Immature natural killer cell (primary cell): ENCODE data around the gene ALG9. TPM values are rescaled to one million over a fixed set of nuclear protein-coding genes. Genes with fewer than 3 reads are reported as not detected.

Source experiments
- DNase-seq, 3 donors: peaks; one replicate each; pipeline ENCODE4 v3.0.0; 2022; ENCODE audit warnings: mixed read lengths in 1 of 3
- H3K27ac Mint-ChIP-seq, 6 donors: one replicate each; pipeline ENCODE4 v1.8.0; 2020; ENCODE audit warnings: mixed read lengths in 6 of 6, mild to moderate bottlenecking in 5 of 6, inconsistent platforms in 4 of 6, moderate library complexity in 3 of 6
- H3K27me3 Mint-ChIP-seq, 3 donors: one replicate each; pipeline ENCODE4 v1.8.0; 2020 to 2021; ENCODE audit warnings: low read depth in 3 of 3, mild to moderate bottlenecking in 3 of 3, mixed read lengths in 3 of 3, moderate library complexity in 3 of 3, inconsistent platforms in 1 of 3
- H3K36me3 Mint-ChIP-seq, 3 donors: one replicate each; pipeline ENCODE4 v1.8.0; 2020; ENCODE audit warnings: mixed read lengths in 3 of 3, inconsistent platforms in 2 of 3, mild to moderate bottlenecking in 2 of 3
- H3K4me1 Mint-ChIP-seq, 2 donors: one replicate each; pipeline ENCODE4 v1.8.0; 2020; ENCODE audit warnings: inconsistent platforms in 2 of 2, mild to moderate bottlenecking in 2 of 2, mixed read lengths in 2 of 2, moderate library complexity in 1 of 2
- H3K4me3 Mint-ChIP-seq, 5 donors: one replicate each; pipeline ENCODE4 v1.8.0; 2020; ENCODE audit warnings: mild to moderate bottlenecking in 5 of 5, mixed read lengths in 5 of 5, inconsistent platforms in 3 of 5, moderate library complexity in 3 of 5
- H3K9me3 Mint-ChIP-seq, 6 donors: one replicate each; pipeline ENCODE4 v1.8.0; 2020; ENCODE audit warnings: mild to moderate bottlenecking in 6 of 6, mixed read lengths in 6 of 6, inconsistent platforms in 4 of 6, moderate library complexity in 3 of 6
- polyA plus RNA-seq, 3 donors: library from polyadenylated mRNA; unstranded; fragments of 300-500 nt; fragmentation: Illumina TruSeq; gene quantifications; one replicate each; pipeline ENCODE4 v1.2.3, GENCODE V29; 2021

ALG9 gene
- polyA plus RNA-seq, 3 donors from 2014 or later: 7.1 to 12.9 (median 11.4) TPM

DNA sequence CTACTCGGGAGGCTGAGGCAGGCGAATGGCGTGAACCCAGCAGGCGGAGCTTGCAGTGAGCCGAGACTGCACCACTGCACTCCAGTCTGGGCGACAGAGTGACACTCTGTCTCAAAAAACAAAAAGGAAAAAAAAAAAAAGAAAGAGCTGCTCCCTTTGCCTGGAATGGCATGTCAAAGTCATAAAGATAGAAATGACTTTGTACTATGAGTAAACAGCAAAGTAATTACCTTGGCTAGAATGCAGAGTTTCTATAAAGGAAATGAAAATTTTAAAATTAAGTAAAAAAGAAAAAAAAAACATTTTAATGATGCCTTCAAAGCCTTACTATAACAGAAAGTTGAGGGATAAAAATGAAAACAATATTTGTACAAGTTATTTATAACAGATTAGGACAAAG is 115.3 kb downstream of the ALG9 start:
- Mint-ChIP-seq H3K4me1 (no peaks in the 10 kb centered on the region), H3K9me3 (peaks cover 0 to 2% (median 0%) of the 10 kb centered on the region in 6 donors), H3K36me3 (peaks cover 29 to 55% (median 29%) of the 10 kb centered on the region in 3 donors), H3K27me3 (peaks cover 0 to 2% (median 0%) of the 10 kb centered on the region in 3 donors), H3K27ac (no peak overlapping the region), H3K4me3 (no peak overlapping the region)
- DNase-seq: no peak

DNA sequence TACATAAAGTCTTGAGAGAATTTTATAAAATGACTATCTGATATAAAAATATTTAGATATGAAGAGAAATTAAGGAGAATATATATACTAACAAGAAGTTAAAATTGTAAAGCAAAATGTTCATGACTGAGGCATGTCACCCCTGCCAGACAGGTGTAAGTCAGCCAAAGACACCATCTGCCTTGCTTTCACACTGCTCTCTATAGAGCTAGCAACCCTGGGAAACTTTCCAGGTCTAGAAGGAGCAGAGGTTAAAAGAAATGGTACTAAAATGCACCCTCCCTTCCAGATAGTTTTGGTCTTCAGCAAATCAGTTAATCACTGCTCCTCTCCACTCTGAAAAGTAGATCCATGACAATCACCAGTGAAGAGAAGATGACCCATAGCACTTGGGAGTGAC is 121.7 kb downstream of the ALG9 start:
- H3K36me3 Mint-ChIP-seq: peaks cover 34 to 56% (median 39%) of the 10 kb centered on the region in 3 donors
- H3K4me3 Mint-ChIP-seq: no peak overlapping the region
- H3K27me3 Mint-ChIP-seq: peaks cover 0 to 2% (median 2%) of the 10 kb centered on the region in 3 donors
- H3K9me3 Mint-ChIP-seq: no peaks in the 10 kb centered on the region
- DNase-seq: no peak
- peaks cover 0 to 2% of the 10 kb centered on the region in 2 donors for H3K4me1 Mint-ChIP-seq
- H3K27ac Mint-ChIP-seq: no peak overlapping the region

DNA sequence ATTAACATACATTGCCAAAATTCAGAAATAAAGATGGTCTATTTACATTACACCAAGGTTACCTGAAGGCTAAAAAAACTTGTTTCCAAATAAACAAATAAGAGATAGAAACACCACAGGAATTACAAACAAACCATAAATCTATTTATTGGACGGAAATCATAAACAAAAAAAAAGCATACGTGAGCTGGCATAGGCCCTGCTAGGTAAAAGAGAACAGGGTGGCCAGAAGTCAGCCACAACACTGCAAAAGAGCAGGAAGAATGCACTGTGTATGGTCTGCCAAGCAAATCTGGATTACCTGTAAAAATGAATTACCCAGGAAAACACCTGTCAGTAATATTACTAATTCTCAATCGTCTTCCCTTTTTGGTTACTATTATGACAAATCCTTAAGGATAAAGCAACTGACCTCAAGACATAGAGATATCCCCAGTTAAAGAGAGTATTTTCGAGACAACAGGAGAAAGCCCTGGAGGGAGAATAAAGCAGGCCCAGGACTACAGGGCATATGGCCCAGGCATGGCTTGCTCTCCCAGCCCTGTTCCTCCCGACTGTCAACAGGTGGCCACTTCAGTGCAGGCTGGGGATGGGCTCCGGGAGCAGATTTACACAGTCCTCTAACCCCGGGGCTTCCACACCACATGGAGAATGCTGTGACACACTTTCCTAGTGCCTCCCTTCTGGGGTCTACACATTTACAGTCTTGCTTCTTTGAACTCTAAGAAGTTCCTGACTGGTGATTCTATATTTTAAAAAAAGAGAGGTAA is 123.2 kb downstream of the ALG9 start:
- H3K36me3 Mint-ChIP-seq: peaks cover 36 to 58% (median 39%) of the 10 kb centered on the region in 3 donors

DNA sequence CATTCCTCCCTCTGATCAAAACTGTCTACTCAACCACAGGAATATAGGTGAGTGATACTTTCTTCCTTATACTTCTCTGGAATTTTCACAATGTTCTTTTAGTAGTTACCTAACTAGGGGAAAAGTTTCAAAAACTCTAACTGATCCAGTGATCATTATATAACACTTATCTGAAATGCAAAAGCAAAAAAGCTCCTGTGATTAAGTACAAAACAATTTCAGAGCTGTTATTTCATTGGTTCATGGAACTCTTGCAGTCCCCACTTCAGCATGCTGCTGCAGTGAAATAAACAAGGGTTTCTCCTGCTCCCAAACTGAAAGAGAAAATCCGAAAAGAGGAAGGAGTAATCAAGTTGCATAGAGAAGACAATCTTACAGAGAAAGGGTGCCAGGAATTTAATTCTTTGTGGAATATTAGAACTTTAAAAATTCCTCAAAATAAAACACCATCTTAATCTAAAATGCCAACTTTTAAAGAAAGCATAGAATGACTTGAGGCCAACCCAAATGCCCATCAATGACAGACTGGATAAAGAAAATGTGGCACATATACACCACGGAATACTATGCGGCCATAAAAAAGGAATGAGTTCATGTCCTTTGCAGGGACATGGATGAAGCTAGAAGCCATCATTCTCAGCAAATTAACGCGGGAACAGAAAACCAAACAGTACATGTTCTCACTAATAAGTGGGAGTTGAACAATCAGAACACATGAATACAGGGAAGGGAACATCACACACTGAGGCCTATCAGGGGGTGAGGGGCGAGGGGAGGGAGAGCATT is 125.5 kb downstream of the ALG9 start:
- Mint-ChIP-seq H3K27ac (peak overlapping the region in 1 of 6 donors; percentile 29), H3K9me3 (no peaks in the 10 kb centered on the region), H3K4me1 (peaks cover 0 to 2% of the 10 kb centered on the region in 2 donors), H3K4me3 (no peak overlapping the region), H3K27me3 (peaks cover 0 to 2% (median 2%) of the 10 kb centered on the region in 3 donors), H3K36me3 (peaks cover 40 to 66% (median 45%) of the 10 kb centered on the region in 3 donors)
- no peak for DNase-seq

More for the DNA sequence above, 123.2 kb downstream of the ALG9 start:
- peaks cover 0 to 2% of the 10 kb centered on the region in 2 donors for H3K4me1 Mint-ChIP-seq
- no peak for DNase-seq
- peaks cover 0 to 2% (median 2%) of the 10 kb centered on the region in 3 donors for H3K27me3 Mint-ChIP-seq
- H3K4me3 Mint-ChIP-seq: no peak overlapping the region
- no peaks in the 10 kb centered on the region for H3K9me3 Mint-ChIP-seq
- H3K27ac Mint-ChIP-seq: peak overlapping the region in 1 of 6 donors; percentile 46

DNA sequence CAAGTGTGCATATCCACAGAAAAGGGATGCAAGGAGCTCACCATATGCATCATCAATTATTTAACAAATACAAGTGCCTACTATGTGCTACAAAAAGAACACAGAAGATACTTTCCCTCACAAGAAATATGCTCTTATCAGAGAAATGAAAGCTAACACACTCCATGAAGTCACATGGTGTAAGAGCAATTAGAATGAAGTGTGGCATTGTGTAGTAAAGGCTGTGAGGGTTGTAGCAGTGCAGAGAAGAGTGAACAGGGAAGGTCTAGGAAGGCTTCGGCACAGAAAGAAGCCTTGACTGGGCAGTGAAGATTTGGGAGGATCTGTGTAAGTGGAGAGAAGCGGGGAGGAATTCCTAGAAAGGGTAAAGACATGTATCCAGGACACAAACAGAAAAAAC is 127.7 kb downstream of the ALG9 start:
- Mint-ChIP-seq H3K9me3 (no peaks in the 10 kb centered on the region), H3K4me3 (no peak overlapping the region), H3K27ac (peak overlapping the region in 1 of 6 donors; percentile 20), H3K36me3 (peaks cover 32 to 70% (median 42%) of the 10 kb centered on the region in 3 donors), H3K4me1 (peaks cover 0 to 2% of the 10 kb centered on the region in 2 donors), H3K27me3 (peaks cover 0 to 2% (median 0%) of the 10 kb centered on the region in 3 donors)
- no peak for DNase-seq

DNA sequence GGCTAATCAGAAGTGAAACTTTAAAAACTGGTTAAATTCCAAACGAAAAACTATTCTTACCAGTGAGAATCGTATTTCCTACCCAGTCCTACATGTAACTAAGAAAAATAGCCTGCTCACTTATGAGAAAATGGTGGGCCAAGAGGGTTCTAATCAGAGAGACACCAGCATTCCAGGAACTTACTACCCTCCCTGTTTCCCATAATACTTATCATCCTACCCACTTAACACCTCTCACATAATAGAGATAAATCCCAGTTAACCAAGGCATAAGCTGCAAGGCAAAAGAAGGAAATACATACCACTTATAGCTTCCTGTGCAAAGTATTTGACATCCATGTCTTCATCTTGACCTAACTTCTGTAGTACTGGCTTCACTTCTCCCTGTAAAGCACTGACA is 129.6 kb downstream of the ALG9 start:
- Mint-ChIP-seq H3K27ac (peak overlapping the region in 2 of 6 donors; percentile 29 to 37), H3K4me3 (no peak overlapping the region), H3K36me3 (peaks cover 24 to 61% (median 28%) of the 10 kb centered on the region in 3 donors)

DNA sequence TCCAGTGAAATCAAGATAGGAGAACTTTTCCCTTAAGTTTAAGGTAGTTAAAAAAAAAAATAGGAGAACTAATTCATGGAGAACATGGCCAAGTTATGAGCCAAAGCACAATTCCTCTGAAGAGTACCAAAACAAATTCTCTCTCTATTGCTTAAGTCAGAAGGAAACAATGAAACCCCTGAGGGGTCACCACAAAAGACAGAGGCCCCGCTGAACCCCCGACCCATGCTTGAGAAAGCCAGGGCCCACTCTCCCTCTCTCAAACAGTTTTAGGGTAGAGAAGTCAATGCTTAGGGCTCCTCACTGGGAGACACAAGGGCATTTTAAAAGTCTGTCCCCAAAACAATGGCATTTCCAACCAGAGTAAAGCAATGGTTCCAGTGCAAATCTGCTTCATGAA is 132.1 kb downstream of the ALG9 start:
- Mint-ChIP-seq H3K9me3 (no peaks in the 10 kb centered on the region), H3K27me3 (peaks cover 0 to 3% (median 0%) of the 10 kb centered on the region in 3 donors), H3K36me3 (peaks cover 9 to 41% (median 19%) of the 10 kb centered on the region in 3 donors), H3K27ac (no peak overlapping the region), H3K4me1 (no peaks in the 10 kb centered on the region), H3K4me3 (no peak overlapping the region)
- no peak for DNase-seq

More for the DNA sequence above, 129.6 kb downstream of the ALG9 start:
- Mint-ChIP-seq H3K27me3 (peaks cover 0 to 3% (median 0%) of the 10 kb centered on the region in 3 donors), H3K9me3 (no peaks in the 10 kb centered on the region), H3K4me1 (no peaks in the 10 kb centered on the region)
- no peak for DNase-seq

DNA sequence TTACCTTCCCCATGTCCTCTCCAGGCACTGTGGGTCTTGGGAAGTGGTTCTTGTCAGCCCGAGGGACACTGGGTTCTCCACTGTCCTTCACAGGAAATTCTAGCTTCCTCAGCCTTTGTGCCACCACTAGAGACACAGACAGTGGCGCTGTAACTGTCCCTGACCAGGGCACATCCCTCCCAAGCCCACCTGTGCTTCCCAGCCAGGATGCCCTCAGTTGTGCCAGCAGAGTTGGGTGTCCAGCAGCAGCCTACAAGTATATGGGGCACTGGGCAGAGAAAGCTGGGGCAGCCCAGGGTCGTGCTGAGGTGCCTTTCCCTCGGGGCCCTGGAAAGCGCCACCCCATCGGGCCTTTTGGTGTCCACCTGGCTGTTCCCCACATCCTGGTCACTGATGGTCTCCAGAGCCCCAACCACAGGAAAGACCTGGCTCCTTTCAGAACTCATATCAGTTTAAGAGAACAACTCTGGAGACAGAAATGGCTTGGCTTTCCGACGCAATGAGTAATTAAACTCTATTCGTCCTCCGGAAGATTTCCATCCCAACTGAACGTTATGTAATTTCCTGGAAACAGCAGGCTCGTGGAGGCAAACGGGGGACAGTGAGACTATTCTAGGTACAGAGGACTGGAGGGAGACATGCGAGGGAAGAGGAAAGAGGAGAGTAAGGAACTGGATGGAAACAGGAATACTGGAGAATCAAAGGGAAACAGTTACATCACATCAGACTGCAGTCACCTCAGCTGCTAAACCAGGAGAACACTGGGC is 133.8 kb downstream of the ALG9 start:
- H3K4me3 Mint-ChIP-seq: no peak overlapping the region
- peaks cover 0 to 3% (median 0%) of the 10 kb centered on the region in 3 donors for H3K27me3 Mint-ChIP-seq

DNA sequence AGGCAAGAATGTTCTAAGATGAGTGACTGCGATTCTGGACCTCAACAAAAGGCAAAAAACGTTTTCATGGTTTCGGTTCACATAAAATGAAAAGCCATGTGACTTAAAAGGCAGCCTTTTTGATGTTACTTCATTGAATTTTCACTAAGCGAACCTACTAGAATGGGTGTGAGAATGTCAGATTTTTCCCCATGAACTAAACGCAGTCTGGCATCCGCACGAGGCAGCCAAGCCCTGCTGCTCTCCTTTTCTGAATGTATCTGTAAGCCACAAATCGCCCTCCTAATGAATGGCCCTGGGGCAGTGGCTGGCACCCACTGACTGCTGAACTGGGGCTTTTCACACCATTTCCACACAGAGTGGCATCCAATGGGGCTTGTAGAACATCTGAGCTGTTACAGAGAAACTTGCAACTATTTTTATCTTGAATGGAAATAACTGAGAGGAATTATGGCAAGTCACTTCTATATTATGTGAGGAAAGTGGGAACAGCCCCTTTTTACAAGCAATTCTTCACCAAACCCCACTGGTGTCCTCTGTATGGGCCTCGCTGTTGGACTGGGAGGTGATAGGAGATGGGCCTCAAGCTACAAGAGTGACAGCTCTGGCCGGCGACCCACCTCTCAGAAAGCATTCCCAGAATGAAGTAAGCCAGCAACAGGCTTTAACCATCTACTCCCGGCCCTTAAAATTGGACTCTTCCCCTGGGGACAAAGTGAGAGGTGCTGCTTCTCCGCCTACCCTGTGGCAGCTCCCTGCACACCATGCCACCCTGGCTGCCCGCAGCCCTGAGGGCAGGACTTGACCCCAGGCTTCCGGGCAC is 134.5 kb downstream of the ALG9 start:
- peaks cover 4 to 24% (median 13%) of the 10 kb centered on the region in 3 donors for H3K36me3 Mint-ChIP-seq
- H3K4me3 Mint-ChIP-seq: no peak overlapping the region
- no peak for DNase-seq
- H3K27ac Mint-ChIP-seq: peak overlapping the region in 1 of 6 donors; percentile 45
- H3K4me1 Mint-ChIP-seq: no peaks in the 10 kb centered on the region
- H3K9me3 Mint-ChIP-seq: no peaks in the 10 kb centered on the region
- peaks cover 0 to 3% (median 0%) of the 10 kb centered on the region in 3 donors for H3K27me3 Mint-ChIP-seq

More for the DNA sequence above, 133.8 kb downstream of the ALG9 start:
- H3K27ac Mint-ChIP-seq: peak overlapping the region in 1 of 6 donors; percentile 45
- no peaks in the 10 kb centered on the region for H3K4me1 Mint-ChIP-seq
- DNase-seq: no peak
- H3K9me3 Mint-ChIP-seq: no peaks in the 10 kb centered on the region
- peaks cover 4 to 30% (median 14%) of the 10 kb centered on the region in 3 donors for H3K36me3 Mint-ChIP-seq

Other genes starting within 250 kb of the ALG9 start
- gene PPP2R1B, start 105.2 kb downstream of the ALG9 start, polyA plus RNA-seq: 10 to 100 TPM; 12.0 to 20.3 (median 13.4) TPM
- gene FDXACB1, start 7.6 kb upstream of the ALG9 start, polyA plus RNA-seq: 1 to 10 TPM; 3.3 to 9.8 (median 5.8) TPM
- gene CFAP68, start 8.0 kb upstream of the ALG9 start, polyA plus RNA-seq: 10 to 100 TPM; 12.4 to 14.5 (median 12.6) TPM
- not detected for gene CRYAB, start 40.2 kb upstream of the ALG9 start, polyA plus RNA-seq
- gene HSPB2, start 41.2 kb upstream of the ALG9 start, polyA plus RNA-seq: not detected
- not detected for gene C11orf52, start 47.3 kb upstream of the ALG9 start, polyA plus RNA-seq
- not detected for gene DIXDC1, start 65.8 kb upstream of the ALG9 start, polyA plus RNA-seq
- gene DLAT, start 153.8 kb upstream of the ALG9 start, polyA plus RNA-seq: 10 to 100 TPM; 13.6 to 21.5 (median 20.7) TPM
- gene PIH1D2, start 202.4 kb upstream of the ALG9 start, polyA plus RNA-seq: not detected
- gene NKAPD1, start 202.7 kb upstream of the ALG9 start, polyA plus RNA-seq: 10 to 100 TPM in 2 of 3 donors, 1 to 10 TPM in 1; 5.9 to 13.7 (median 11.4) TPM
- gene TIMM8B, start 215.2 kb upstream of the ALG9 start, polyA plus RNA-seq: 100 to 1,000 TPM in 1 of 3 donors, 10 to 100 TPM in 2; 82.9 to 153 (median 90.7) TPM
- gene SDHD, start 215.3 kb upstream of the ALG9 start, polyA plus RNA-seq: 100 to 1,000 TPM; 158 to 341 (median 192) TPM